Activated B cell treated with CpG ODN at 0.5 μM for 24 hours (primary cell): ENCODE measurements around the gene ACKR2. TPM values are rescaled to one million over a fixed set of nuclear protein-coding genes. Genes with fewer than 3 reads are reported as not detected.

Experiments
- ATAC-seq: fragments of 200-7000 bp; cut with Tn5 transposase; one replicate; pipeline ENCODE4 v1.10.0; 2021; ENCODE audit warnings: low read depth, mild to moderate bottlenecking, moderate library complexity
- CTCF ChIA-PET: fragments of 350-600 bp; sonication (Branson Sonifier 250); formaldehyde crosslinking; loops from one replicate; lab custom pipeline; 2021; ENCODE audit warnings: antibody characterized with exemption; lab: Charles Lee
- POLR2A ChIA-PET: fragments of 350-600 bp; sonication (Branson Sonifier 250); formaldehyde crosslinking; loops from one replicate; lab custom pipeline; 2021; ENCODE audit warnings: antibody characterized with exemption; lab: Charles Lee
- DNase-seq: peaks from one replicate; pipeline ENCODE4 v3.0.0; 2022
- H3K27ac Mint-ChIP-seq: one replicate; pipeline ENCODE4 v1.8.0; 2020; ENCODE audit warnings: mixed read lengths
- H3K27me3 Mint-ChIP-seq: one replicate; pipeline ENCODE4 v1.8.0; 2021; ENCODE audit warnings: mixed read lengths
- H3K36me3 Mint-ChIP-seq: one replicate; pipeline ENCODE4 v1.8.0; 2021; ENCODE audit warnings: low read depth, mixed read lengths
- H3K4me1 Mint-ChIP-seq: one replicate; pipeline ENCODE4 v1.8.0; 2021; ENCODE audit warnings: mixed read lengths
- H3K4me3 Mint-ChIP-seq: one replicate; pipeline ENCODE4 v1.8.0; 2020; ENCODE audit warnings: mild to moderate bottlenecking, mixed read lengths
- H3K9me3 Mint-ChIP-seq: one replicate; pipeline ENCODE4 v1.8.0; 2020; ENCODE audit warnings: mixed read lengths
- intact Hi-C: fragments of 100-400 bp; cut with micrococcal nuclease; formaldehyde crosslinking; loops from one replicate; pipeline ENCODE4 v1.15.1; 2024
- total RNA-seq: library from RNA; stranded (reverse); gene quantifications from 2 replicates; pipeline ENCODE4 v1.2.3, GENCODE V29; 2022
- TF ChIP-seq, protein P1 (sequence below): fragments of 200-600 bp; IDR thresholded peaks from one replicate; pipeline ENCODE4 v1.8.0; 2022; ENCODE audit warnings: antibody characterized with exemption, mild to moderate bottlenecking

ACKR2 gene
- total RNA-seq, 1 donor from 2014 or later = 0.22 TPM

DNA sequence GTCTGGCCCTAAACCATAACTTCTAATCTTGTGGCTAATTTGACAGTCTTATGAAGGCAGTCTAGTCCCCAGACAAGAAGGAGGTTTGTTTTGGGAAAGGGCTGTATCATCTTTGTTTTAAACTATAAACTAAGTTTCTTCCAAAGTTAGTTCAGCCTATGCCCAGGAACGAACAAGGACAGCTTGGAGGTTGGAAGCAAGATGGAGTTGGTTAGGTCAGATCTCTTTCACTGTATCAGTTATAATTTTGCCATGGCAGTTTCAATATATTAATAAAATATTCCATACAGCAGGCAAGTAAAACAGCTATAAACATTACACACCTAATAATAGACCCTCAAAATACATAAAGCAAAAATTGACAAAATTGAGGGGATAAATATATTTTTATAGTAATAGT is 83.6 kb downstream of the ACKR2 start:
- H3K4me3 Mint-ChIP-seq = no peak overlapping the region
- intact Hi-C loops = no loop called here
- H3K4me1 Mint-ChIP-seq = no peaks in the 10 kb centered on the region
- no peaks in the 10 kb centered on the region for H3K9me3 Mint-ChIP-seq
- no peak for ATAC-seq
- H3K27ac Mint-ChIP-seq = no peak overlapping the region
- TF ChIP-seq, protein P1, sequence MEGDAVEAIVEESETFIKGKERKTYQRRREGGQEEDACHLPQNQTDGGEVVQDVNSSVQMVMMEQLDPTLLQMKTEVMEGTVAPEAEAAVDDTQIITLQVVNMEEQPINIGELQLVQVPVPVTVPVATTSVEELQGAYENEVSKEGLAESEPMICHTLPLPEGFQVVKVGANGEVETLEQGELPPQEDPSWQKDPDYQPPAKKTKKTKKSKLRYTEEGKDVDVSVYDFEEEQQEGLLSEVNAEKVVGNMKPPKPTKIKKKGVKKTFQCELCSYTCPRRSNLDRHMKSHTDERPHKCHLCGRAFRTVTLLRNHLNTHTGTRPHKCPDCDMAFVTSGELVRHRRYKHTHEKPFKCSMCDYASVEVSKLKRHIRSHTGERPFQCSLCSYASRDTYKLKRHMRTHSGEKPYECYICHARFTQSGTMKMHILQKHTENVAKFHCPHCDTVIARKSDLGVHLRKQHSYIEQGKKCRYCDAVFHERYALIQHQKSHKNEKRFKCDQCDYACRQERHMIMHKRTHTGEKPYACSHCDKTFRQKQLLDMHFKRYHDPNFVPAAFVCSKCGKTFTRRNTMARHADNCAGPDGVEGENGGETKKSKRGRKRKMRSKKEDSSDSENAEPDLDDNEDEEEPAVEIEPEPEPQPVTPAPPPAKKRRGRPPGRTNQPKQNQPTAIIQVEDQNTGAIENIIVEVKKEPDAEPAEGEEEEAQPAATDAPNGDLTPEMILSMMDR = no peak
- CTCF ChIA-PET = no interaction called here
- DNase-seq = no peak
- H3K27me3 Mint-ChIP-seq = peaks cover 29% of the 10 kb centered on the region
- H3K36me3 Mint-ChIP-seq = no peaks in the 10 kb centered on the region
- POLR2A ChIA-PET = no interaction called here

DNA sequence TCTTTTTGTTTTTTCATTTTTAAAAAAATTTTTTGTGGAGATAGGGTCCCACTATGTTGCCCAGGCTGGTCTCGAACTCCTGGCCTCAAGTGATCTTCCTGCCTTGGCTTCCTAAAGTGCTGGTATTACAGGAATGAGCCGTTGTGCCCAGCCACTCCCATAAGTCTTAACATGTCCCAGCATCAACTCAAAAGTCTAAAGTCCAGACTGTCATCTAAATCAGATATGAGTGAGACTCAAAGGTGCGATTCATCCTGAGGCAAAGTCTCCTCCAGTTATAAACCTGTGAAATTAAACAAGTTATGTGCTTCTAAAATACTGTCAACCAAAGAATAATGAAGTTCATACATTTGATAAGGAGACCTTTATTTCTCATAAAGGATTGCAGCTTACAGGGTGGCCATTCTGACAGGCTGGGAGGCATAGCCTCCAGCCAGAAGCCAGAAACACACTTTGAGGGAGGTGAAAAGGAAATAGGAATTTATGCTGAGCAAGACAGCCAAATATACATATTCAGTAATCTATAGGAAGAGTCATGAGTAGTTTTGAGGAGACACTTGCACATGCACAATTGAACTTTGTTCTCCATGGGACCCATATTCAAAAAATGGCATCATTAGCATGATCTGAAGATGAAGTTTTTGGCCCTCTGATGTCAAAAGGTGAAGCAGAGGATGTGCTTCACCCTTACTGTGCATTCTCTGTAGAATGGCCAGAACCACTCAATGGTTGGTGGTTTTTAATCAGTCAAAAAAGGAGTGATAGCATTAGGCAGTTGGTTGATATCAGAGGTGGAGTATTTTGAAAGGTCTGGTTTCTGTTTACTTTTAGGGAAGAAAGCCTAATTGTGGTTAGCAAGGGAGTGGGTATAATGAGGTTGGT is 85.7 kb downstream of the ACKR2 start:
- ATAC-seq = no peak
- Mint-ChIP-seq H3K36me3 (no peaks in the 10 kb centered on the region), H3K9me3 (no peaks in the 10 kb centered on the region), H3K4me3 (no peak overlapping the region), H3K27me3 (peaks cover 21% of the 10 kb centered on the region), H3K4me1 (no peaks in the 10 kb centered on the region), H3K27ac (no peak overlapping the region)
- ChIA-PET POLR2A (no interaction called here), CTCF (no interaction called here)
- TF ChIP-seq, protein P1 = no peak
- intact Hi-C loops = no loop called here
- DNase-seq = no peak

DNA sequence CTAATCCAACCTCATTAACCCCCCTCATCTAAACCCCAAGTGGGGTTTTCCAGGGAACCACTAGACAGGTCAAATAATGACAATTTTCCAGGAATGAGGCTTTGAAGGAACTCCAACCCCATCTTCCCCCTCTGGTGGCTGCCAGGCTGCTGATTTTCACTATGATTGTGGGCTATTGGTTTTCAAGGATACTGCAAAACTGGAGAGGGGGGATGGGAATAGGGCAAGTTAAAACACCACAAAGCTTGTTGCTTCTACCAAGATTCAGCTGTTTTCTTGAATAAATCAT is 86.3 kb downstream of the ACKR2 start:
- no peak overlapping the region for H3K4me3 Mint-ChIP-seq
- TF ChIP-seq, protein P1 = no peak
- ATAC-seq = no peak
- ChIA-PET CTCF (no interaction called here), POLR2A (no interaction called here)
- H3K4me1 Mint-ChIP-seq = no peaks in the 10 kb centered on the region
- no peaks in the 10 kb centered on the region for H3K36me3 Mint-ChIP-seq
- intact Hi-C loops = no loop called here
- H3K27ac Mint-ChIP-seq = no peak overlapping the region
- no peaks in the 10 kb centered on the region for H3K9me3 Mint-ChIP-seq
- peaks cover 19% of the 10 kb centered on the region for H3K27me3 Mint-ChIP-seq
- DNase-seq = no peak

DNA sequence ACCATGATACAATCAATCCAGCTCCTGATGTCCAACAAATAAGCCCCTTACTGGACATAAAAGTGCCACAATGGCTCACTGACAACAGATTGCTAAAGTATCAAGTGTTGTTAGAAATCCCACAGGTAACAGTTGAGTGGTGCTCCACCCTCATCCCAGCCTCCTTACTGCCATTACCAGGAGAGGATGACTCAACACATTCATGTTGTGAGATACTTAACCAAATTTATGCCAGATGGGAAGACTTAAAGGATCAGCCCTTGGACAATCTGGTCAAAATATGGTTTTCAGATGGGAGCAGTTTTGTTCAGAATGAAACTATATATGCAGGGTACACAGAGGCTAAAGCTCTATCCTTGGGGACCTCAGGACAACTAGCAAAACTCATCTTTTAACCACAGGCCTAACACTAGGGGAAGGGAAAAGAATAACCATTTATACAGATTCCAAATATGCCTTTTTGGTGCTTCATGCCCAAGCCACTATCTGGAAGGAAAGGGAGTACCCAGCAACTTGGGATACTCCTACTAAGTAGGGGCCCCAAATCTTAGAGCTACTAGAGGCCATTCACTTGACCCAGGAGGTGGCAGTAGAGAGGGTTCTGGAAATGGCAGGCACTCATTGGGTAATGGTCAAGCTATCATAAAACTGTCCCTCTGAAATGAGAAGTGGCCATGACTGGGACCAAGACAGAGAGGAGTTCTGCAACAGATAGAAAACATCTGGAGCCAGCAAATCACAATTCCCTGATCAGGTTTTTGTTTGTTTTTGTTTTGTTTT is 89.8 kb downstream of the ACKR2 start:
- peaks cover 24% of the 10 kb centered on the region for H3K27me3 Mint-ChIP-seq
- intact Hi-C loops = no loop called here
- H3K36me3 Mint-ChIP-seq = no peaks in the 10 kb centered on the region
- H3K9me3 Mint-ChIP-seq = peaks cover 4% of the 10 kb centered on the region
- no peaks in the 10 kb centered on the region for H3K4me1 Mint-ChIP-seq
- no peak overlapping the region for H3K4me3 Mint-ChIP-seq
- no peak overlapping the region for H3K27ac Mint-ChIP-seq
- DNase-seq = no peak
- ChIA-PET POLR2A (no interaction called here), CTCF (no interaction called here)
- ATAC-seq = no peak
- TF ChIP-seq, protein P1 = no peak
